ENCODE measurements around the gene EYA3.

The EYA3 gene

DNA sequence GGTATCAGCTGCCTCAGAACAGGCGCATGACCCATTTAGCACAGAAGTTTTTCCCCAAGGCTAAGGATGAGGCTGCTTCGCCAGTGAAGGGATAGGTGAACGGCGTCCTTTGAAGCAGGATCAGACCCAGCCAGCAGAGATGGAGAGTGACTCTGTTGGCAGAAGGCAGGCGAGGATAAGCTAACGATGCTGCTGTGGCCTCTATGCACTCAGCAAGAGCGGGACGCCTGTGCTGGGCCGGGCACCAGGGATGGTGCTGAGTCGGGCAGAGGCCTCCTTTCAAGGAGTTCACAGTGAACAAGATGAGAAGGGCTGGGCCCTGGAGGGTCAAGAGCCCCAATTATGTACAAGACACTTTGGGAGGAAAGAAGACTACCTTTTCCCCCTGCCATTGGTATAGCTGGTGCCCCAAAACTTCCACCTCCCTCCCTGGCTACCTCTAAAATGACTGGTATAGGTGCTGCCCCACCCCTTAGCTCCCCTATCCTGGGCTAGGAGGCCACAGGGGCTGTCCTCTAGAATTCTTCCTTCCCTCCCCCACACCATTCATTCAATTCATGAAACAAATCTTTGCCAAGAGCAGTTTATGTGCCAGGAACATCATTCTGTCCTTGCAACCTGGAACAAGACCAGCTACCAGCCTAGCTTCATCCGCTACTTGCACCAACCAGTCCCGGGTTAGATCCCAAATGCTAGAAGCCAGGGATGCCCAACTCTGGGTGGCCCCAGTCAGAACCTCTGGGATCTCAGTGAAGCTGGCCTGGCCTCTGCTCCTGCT lies 121.1 kb downstream of the EYA3 start:
- no peak for DNase-seq

DNA sequence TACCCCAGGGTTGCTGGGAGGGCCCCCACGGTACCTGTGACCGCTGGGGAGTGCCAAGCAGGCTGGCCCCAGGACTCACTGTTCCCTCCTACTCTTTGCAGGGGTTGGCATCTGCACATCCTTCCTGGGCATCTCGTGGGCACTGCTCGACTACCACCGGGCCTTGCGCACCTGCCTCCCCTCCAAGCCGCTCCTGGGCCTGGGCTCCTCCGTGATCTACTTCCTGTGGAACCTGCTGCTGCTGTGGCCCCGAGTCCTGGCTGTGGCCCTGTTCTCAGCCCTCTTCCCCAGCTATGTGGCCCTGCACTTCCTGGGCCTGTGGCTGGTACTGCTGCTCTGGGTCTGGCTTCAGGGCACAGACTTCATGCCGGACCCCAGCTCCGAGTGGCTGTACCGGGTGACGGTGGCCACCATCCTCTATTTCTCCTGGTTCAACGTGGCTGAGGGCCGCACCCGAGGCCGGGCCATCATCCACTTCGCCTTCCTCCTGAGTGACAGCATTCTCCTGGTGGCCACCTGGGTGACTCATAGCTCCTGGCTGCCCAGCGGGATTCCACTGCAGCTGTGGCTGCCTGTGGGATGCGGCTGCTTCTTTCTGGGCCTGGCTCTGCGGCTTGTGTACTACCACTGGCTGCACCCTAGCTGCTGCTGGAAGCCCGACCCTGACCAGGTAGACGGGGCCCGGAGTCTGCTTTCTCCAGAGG lies 121.9 kb downstream of the EYA3 start:
- no peak for DNase-seq

DNA sequence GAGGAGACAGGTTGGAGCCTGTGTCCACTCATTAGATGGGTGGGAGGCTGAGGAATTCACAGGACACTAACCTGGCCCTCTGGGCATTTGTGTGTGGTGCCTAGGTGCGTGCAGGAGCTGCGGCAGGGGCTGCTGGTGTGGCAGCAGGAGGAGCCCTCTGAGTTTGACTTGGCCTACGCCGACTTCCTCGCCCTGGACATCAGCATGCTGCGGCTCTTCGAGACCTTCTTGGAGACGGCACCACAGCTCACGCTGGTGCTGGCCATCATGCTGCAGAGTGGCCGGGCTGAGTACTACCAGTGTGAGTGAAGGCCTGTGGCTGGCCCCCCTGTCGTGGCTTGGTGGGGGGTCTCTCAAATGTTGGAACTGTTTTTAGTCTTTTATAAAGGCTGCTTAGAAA lies 125.0 kb downstream of the EYA3 start:
- DNase-seq, result no peak

DNA sequence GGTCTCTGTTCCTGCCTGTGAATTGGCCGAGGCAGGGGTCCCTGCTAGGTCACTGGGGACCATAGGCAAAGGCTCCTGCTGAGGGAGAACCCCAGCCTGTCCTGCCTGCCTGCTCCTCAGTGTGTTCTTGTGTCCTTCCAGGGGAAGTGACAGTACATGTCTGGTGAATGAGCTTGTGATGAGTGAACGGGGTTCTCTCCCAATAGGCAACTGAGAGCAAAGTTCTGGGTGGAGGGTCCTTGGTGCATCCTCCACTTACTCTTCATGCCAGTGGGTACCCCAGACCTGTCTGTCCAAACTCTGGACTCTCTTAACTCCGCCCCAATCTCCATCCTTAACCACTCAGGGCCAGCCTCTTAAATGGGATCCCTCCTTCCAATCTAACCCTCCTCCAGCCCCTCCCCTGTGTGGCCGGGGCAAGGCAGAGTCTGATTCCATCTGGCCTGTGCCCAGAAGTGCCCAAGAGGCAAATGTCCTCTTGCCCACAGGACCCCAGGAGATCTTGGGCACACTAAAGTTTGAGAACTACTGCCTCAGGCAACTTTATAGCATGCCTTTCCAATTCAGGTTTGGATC lies 126.7 kb downstream of the EYA3 start:
- no peak for DNase-seq

DNA sequence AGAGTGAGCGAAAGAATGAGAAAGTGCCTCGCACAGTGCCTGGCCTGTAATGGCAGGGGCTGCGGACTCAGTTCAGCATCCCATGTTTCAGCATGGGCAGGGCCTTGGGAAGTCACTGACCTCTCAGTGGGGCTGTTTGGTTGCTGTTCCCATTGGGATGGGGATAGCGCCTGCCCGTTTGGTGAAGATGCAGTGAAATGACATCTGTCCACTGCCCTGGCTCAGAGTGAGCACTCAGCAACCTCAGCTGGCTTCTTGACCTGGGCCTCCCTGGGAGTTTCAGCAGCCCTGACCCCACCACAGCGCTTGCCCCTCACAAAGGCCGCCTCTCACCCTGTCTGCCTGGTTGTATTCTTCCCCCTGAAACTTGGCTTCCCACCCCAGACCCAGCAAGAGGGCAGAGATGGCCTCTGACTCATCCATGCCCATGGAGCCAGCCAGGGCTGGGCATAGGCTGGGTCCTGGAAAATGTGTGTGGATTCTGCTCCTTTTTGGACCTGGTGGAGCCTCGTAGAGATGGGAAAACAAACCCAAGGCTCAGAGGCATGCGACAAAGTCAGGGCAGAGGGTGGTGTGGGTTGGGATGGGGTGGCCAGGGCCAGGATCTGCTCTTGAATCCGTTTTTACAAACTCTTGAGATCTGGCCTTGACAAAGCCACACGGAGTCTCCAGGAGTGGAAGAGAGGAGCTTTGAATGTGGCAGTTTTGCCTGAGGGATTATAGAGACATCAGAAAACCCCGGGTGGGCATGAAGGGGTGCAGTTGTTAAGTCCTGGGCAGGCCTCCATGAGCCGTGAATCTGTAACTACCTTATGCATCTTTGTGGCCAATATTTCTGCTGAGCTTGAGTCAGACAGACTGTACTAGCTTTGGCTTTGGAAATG lies 127.4 kb downstream of the EYA3 start:
- no peak for DNase-seq

DNA sequence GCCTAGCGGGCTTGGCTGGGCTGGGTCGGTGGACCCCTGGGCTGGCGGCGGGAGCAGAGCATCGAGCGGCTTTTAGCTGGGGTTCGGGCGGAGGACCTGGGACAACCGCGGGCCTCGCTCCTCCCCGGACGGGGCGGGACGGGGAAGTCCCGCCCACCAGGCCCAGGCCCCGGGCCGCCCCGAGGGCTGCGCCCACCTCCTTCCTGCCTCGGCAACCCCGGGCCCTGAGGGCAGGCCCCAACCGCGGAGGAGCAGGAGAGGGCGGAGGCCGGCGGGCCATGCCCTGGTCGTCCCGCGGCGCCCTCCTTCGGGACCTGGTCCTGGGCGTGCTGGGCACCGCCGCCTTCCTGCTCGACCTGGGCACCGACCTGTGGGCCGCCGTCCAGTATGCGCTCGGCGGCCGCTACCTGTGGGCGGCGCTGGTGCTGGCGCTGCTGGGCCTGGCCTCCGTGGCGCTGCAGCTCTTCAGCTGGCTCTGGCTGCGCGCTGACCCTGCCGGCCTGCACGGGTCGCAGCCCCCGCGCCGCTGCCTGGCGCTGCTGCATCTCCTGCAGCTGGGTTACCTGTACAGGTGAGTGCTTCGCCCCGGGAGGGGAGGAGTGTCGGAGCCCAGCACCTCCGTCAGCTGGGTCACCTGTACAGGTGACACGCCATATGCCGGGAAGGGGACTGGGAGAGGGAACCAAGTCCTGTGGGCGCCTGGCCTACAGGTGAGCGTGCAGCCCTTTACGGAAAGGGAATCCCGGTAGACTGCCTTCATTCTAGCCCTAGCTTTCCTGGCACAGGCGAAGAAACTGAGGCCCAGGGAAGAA lies 128.4 kb downstream of the EYA3 start, which contains the start of gene XKR8:
Gene XKR8 (plus strand): TSS at position 182 of the 812 bp plus-strand sequence. CDS start 97 bp downstream, at position 279.
- peak; percentile 86 for DNase-seq

DNA sequence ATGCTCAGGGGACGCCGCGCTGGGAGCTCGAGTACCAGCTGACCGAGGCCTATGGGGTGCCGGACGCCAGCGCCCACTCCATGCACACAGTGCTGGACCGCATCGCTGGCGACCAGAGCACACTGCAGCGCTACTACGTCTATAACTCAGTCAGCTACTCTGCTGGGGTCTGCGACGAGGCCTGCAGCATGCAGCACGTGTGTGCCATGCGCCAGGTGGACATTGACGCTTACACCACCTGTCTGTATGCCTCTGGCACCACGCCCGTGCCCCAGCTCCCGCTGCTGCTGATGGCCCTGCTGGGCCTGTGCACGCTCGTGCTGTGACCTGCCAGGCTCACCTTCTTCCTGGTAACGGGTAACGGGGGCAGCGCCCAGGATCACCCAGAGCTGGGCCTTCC lies 129.9 kb downstream of the EYA3 start:
- DNase-seq, result no peak

DNA sequence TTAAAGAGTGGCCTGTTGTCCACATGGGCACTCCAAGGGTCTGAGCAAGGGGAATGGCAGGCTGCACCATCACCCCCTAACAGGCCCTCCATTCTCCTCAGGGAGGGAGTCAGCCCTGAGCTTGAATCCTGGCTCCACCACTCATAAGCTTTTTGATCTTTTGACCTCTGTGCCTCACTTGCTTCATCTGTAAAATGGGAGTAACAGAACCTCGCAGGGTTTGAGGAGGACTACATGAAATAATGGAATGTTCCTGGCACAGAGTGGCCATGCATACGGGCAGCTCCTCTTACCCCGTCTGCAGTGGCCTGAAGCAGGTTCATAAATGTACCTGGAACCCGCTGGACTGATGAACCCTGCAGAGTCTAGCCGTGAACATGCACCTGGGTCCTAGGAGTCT lies 130.8 kb downstream of the EYA3 start:
- DNase-seq, result no peak

DNA sequence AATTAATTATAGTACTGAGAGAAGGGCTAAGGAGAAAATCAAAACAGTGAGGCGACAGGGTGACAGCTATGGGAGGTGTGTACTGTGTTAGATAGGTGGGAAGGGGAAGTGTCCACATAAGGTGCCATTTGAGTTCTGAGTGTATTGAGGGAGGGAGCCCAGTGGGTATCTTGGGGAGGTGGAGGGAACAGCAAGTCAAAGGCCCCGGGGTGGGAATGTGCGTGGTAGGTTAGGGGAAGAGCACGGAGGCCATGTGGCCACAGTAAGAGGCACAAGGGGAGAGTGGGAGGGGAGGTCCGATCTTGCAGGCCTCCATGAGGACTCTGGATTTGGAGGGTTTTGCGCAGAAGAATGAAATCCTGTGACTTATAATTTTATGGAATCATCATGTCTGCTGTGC lies 131.6 kb downstream of the EYA3 start:
- DNase-seq, result no peak

DNA sequence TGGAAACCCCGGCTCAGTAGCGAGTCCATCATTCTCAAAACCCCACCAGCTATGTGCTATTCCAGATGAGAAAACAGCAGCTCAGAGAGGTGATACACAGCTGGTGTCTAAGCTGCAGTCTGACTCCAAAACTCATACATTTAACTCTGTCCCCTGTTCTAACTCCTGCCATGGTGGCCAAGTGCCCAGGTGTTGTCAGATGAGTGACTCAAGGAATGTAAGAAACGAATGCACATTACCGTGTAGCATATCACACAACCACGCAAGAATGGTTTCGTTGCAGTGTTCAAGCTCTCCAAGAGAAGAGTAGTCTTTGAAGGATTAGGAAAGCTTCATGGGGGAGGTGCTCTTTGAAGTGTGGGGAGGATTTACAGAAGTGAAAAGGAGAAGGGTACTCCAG lies 133.3 kb downstream of the EYA3 start:
- no peak for DNase-seq

DNA sequence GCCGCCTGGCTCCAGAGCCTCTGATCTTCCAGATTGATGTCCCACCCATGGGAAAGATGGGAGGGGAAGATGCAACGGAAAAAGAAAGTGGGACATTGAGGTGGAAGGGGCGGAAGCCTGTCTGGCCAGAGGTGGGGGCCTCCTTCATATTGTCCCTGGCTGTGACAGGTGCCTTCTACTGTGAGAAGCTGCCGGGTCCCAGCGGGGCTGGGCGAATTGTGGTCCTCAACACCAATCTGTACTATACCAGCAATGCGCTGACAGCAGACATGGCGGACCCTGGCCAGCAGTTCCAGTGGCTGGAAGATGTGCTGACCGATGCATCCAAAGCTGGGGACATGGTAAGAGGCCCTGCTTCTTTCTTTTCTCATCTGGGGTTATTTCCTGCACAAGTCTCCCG lies 134.2 kb downstream of the EYA3 start:
- no peak for DNase-seq

DNA sequence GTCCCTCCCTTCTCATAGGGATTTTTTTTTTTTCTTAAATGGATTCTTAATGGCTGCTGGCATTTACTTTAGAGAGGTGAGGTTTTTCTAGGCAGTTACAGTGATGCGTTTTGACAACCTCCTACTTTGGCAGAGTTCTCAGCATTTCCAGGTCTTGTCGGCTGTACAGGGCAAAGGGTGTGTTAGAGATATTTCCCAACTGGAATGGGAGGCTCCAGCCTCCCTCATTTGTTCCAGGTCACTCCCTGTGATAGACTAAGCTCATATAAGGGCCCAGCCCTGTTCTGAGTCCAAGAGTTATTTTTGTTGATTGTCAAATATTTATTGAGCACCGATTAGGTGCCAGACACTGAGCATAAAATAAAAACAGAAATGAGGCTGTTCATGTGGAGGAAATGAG lies 136.3 kb downstream of the EYA3 start:
- no peak for DNase-seq

DNA sequence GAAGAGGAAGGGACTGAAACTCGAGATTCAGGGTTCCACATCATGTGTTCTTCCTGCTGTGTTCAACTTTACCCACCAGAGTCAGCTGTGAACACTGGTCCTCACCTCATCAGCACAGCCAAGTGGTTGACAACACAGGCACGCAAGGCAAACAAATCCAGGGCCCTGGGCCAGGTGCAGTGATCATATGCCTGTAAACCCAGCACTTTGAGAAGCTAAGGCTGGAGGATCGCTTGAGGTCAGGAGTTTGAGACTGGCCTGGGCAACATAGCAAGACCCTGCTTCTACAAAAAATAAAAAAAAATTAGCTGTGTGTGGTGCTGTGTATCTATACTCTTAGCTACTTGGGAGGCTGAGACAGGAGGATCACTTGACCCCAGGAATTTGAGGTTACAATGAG lies 137.0 kb downstream of the EYA3 start:
- DNase-seq, result no peak

DNA sequence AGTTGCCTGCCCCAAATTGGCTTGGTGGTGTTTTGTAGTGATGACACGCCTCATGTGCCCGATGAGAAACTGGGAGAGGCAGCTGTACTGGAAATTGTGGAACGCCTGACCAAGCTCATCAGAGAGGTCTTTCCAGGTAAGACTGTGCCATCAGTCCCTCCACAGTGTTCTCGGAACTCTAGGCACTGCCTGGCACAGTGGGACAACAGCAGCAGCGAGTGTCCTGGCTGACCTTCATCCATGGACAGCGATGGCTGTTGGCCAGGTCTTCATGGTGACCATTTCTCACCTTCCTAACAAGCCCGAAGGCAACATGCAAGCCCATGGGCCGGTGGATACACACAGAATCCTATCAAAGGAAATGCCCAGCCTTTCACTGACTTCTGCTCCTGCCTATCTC lies 139.4 kb downstream of the EYA3 start:
- DNase-seq, result no peak

DNA sequence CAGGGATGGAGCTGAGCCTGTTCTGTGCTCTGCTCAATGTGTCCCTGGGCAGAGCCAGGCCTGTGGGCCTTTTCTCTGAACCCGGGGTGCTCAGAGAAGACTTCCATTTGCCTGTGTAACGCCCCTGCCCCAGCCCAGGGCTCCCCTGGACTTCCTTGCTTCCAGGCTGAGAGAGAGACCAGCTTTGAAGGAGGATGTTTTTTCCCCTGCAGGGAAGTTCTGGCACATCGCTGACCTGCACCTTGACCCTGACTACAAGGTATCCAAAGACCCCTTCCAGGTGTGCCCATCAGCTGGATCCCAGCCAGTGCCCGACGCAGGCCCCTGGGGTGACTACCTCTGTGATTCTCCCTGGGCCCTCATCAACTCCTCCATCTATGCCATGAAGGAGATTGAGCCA lies 143.4 kb downstream of the EYA3 start:
- no peak for DNase-seq

DNA sequence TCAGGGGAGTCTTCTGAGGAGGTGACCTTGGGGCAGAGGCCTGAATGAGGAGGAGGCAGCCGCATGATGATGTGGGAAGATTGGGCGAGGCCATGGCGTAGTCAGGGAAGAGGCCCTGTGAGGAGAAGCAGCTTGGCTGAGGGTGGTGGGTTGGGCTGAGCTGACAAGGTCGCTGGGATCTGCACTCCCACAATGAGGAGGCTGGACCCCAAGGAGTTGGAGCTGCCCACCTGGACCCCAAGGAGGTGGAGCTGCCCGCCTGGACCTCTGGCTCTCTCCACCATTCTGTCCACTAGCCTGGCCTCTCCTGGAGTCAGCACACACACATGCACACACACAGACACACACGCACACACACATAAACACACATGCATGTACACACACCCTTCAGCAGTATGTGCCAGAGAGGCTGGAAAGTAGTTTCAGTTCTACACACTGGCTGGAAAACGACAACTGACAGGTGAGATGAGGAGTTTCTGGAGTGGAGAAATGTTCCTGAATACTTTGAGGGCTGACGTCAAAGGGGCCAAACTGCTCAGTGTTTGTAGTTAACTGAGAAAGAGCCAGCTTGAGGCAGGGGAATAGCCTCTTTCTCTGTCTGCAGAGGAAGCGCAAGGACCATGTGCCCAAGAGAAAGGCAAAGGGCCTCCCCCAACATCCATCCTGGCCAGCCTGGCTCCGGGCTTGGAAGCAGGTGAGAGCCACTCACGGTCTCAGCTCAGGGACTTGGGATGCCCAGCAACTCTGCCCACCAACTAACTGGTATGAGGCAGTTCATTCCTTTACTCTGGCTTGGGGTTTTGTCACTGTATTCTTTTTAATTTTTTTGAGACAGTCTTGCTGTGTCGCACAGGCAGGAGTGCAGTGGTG lies 146.5 kb downstream of the EYA3 start:
- no peak for DNase-seq

DNA sequence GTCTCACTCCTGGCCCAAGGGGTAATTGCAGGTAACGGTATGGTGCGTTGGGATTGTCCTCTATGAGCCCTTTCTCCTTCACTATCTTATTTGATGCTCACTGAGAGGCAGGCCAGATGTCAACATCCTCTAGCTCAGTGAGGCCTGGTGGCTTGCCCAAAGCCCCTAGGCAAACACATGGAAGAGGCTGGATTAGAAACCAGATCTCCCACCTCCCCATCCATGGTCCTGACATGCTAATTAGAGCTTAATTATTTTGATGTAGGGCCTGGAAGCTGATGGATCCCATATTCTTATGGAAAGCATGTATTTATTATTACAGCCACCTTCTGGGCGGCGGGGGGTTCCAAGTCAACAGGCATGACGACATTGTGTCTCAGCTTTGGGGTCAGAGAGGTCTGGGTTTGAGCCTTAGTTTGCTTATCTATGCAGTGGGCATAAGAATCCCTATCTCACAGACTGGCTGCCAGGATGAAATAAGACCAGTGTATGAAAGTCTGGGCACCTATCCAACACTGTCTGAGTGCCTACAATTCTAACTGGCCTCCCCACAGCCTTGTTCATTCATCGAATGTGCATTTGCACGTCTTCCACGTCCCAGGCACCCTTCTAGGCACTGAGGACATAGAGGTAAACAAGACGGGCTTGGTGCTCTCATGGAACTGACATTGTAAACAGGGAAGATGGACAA lies 147.4 kb downstream of the EYA3 start:
- DNase-seq, result no peak

DNA sequence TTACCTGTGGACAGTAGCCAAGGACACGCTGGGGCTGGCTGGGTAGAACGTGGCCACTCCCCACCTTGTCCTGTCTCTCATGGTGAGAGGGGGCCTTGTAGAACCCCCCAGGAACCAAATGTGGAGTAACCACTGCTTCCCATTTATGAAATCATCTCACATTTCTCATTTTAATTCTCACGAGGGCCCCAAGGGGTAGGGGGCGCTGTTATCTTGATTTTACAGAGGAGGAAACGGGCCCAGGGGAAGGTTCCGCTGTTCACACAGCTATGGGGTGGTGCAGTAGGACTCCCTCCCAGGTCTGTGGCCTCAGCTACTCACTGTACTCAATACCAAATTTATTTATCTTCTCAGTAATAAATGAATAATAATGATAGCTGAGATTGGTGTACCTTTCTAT lies 148.1 kb downstream of the EYA3 start:
- peak; percentile 11 for DNase-seq

DNA sequence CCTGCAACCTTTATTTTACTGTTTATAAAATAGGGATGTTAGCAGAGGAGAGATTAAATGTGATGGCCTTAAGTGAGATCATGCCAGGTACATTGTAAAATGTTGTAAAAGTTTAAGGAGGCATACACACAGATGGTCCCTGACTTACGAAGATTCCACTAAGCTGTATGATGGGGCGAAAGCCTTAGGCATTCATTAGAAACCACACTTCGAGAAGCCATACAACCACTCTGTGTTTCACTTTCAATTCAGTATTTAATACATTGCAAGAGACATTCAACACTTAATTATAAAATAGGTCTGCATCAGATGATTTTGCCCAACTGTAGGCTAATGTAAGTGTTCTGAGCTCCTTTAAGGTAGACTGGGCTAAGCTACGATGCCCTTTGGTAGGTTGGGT lies 149.9 kb downstream of the EYA3 start:
- no peak for DNase-seq

DNA sequence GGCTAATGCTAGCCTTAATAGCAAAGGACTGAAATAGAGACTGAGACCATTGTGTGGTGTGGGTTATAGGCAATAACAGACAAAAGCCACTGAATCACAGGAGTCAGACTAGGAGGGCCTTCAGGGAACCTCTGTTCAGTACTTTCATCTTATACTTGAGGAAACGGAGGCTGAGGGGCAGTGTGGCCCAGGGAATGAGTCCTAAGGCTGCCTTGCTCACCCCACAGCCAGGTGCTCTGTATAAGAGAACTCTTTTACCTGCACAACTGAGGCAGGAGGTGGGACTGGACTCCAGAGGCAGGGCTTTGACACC lies 150.9 kb downstream of the EYA3 start:
- no peak for DNase-seq

DNA sequence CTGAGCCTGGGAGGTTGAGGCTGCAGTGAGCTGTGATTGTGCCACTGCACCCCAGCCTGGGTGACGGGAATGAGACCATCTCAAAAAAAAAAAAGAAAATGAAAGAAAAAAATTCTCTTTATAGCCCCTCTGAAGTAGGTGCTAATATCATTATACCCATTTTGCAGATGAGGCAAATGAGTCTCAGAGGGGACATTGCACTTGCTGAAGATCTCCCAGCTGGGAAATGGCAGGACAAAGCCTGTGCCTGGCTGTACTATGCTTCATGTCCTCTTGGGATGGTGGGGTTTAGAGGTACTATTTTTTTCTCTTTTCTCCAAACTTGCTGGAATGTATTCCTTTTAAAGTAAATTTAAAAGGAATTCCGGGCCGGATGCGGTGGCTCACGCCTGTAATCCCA lies 152.0 kb downstream of the EYA3 start:
- no peak for DNase-seq

Measured in NCI-H345 (cell line).